ENCODE data around the gene XKR3. TPM values are rescaled to one million over a fixed set of nuclear protein-coding genes. Genes with fewer than 3 reads are reported as not detected.

Gene XKR3
- total and polyA plus RNA-seq, 2 of the 8 experiments (the other 6 are each of a cell fraction or from before 2014, with no cell fraction given) = 0.17 TPM; not detected in 1

Small RNAs within 50 kb of the gene (small RNA-seq; reads per million reads assigned to genes)
- not detected for gene GPM6BP3 (ENCODE audit: insufficient read depth)

Other genes starting within 250 kb of the XKR3 start
- gene CCT8L2, start 232.6 kb downstream of the XKR3 start, total RNA-seq (2021; fragmentation: NEBNext Ultra II Directional; extraction: Animal tissue kit (Norgen Biotek cat#: 25700)) = not detected in 2 replicates
- gene CCT8L2, start 232.6 kb downstream of the XKR3 start, polyA plus RNA-seq (2011; rRNA removed) = not detected in 2 replicates
- gene GAB4, start 182.8 kb upstream of the XKR3 start, total RNA-seq (2021; fragmentation: NEBNext Ultra II Directional; extraction: Animal tissue kit (Norgen Biotek cat#: 25700)) = 0.17 and 0.94 TPM in 2 replicates
- gene GAB4, start 182.8 kb upstream of the XKR3 start, polyA plus RNA-seq (2011; rRNA removed) = 0.03 TPM in 2 replicates